Lower lobe of right lung (tissue), 2 donors: ENCODE measurements around the gene PMEL. TPM values are rescaled to one million over a fixed set of nuclear protein-coding genes. Genes with fewer than 3 reads are reported as not detected.

ENCODE experiments used
- ATAC-seq, 2 donors: fragments of 200-7000 bp; cut with Tn5 transposase; one replicate each; pipeline ENCODE4 v1.9.1; 2020 to 2022; ENCODE audit warnings: mild to moderate bottlenecking in 2 of 2, moderate library complexity in 2 of 2
- DNase-seq: peaks from one replicate; pipeline ENCODE4 v3.0.0-alpha.2; 2020
- H3K27ac ChIP-seq: fragments of 200-600 bp; one replicate; pipeline ENCODE4 v1.8.0; 2022
- H3K27me3 ChIP-seq: fragments of 200-600 bp; one replicate; pipeline ENCODE4 v1.8.0; 2022; ENCODE audit warnings: low read depth
- H3K36me3 ChIP-seq: fragments of 200-600 bp; one replicate; pipeline ENCODE4 v1.8.0; 2022; ENCODE audit warnings: mild to moderate bottlenecking
- H3K4me1 ChIP-seq: fragments of 200-600 bp; one replicate; pipeline ENCODE4 v1.8.0; 2022
- H3K4me3 ChIP-seq: fragments of 200-600 bp; one replicate; pipeline ENCODE4 v1.8.0; 2022; ENCODE audit warnings: mild to moderate bottlenecking
- H3K9me3 ChIP-seq: fragments of 200-600 bp; one replicate; pipeline ENCODE4 v1.8.0; 2022
- intact Hi-C: fragments of 100-400 bp; cut with DNase I; formaldehyde crosslinking; loops from one replicate; pipeline ENCODE4 v1.11.0; 2022
- total RNA-seq: library from RNA; stranded (reverse); fragmentation: NEBNext Ultra II Directional; extraction: Animal tissue kit (Norgen Biotek cat#: 25700); gene quantifications from one replicate; pipeline ENCODE4 v1.2.1, GENCODE V29; 2021
- TF ChIP-seq, protein P1 (sequence below): fragments of 200-600 bp; IDR thresholded peaks from one replicate; pipeline ENCODE4 v1.8.0; 2022; ENCODE audit warnings: antibody characterized with exemption, mild to moderate bottlenecking
- donor health status: DM: no; HTN: yes; CAD: no; lungs with severe emphysema.

The PMEL gene
- total RNA-seq, 1 donor from 2014 or later: 1.2 TPM

- ATAC-seq (peak in 1 of 2 donors; percentile 39), DNase-seq (no peak)
- Histone ChIP-seq H3K4me1 (peaks cover 23% of the 10 kb centered on the region), H3K36me3 (peaks cover 22% of the 10 kb centered on the region), H3K27ac (no peak overlapping the region), H3K9me3 (no peaks in the 10 kb centered on the region), H3K27me3 (no peaks in the 10 kb centered on the region), H3K4me3 (no peak overlapping the region)
- TF ChIP-seq, protein P1, sequence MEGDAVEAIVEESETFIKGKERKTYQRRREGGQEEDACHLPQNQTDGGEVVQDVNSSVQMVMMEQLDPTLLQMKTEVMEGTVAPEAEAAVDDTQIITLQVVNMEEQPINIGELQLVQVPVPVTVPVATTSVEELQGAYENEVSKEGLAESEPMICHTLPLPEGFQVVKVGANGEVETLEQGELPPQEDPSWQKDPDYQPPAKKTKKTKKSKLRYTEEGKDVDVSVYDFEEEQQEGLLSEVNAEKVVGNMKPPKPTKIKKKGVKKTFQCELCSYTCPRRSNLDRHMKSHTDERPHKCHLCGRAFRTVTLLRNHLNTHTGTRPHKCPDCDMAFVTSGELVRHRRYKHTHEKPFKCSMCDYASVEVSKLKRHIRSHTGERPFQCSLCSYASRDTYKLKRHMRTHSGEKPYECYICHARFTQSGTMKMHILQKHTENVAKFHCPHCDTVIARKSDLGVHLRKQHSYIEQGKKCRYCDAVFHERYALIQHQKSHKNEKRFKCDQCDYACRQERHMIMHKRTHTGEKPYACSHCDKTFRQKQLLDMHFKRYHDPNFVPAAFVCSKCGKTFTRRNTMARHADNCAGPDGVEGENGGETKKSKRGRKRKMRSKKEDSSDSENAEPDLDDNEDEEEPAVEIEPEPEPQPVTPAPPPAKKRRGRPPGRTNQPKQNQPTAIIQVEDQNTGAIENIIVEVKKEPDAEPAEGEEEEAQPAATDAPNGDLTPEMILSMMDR: no peak
- intact Hi-C loops: no loop called here
These were observed 50.4 kb downstream of the PMEL start for GRCh38 chr12:55915482-55915859.

DNA sequence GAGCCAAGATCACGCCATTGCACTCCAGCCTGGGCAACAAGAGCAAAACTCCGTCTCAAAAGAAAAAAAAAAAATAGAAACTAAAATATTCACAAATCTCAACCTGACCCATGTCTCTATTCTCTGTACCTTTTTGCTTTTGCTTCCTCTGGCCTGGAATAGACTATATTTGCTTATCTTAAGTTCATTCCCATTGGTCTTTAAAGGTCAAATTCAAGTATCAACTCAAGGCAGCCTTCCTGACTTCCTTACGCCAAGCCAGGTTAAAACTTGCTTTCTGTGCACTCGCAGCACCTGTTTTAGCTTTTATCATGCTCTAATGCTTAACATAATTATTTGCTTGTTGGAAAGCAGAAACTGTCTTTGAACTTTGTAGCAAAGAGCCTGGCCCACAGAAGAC is 52.9 kb downstream of the PMEL start:
- no peak for DNase-seq
- H3K4me1 ChIP-seq: peaks cover 36% of the 10 kb centered on the region
- intact Hi-C loops: no loop called here
- TF ChIP-seq, protein P1: no peak
- no peak overlapping the region for H3K4me3 ChIP-seq
- H3K27ac ChIP-seq: no peak overlapping the region
- peaks cover 22% of the 10 kb centered on the region for H3K36me3 ChIP-seq
- H3K9me3 ChIP-seq: no peaks in the 10 kb centered on the region
- H3K27me3 ChIP-seq: no peaks in the 10 kb centered on the region
- peak in 1 of 2 donors; percentile 44 for ATAC-seq

GRCh38 chr12:55909513-55909884 is 56.3 kb downstream of the PMEL start:
- DNase-seq: no peak
- H3K27me3 ChIP-seq: no peaks in the 10 kb centered on the region
- H3K36me3 ChIP-seq: peaks cover 15% of the 10 kb centered on the region
- no peaks in the 10 kb centered on the region for H3K9me3 ChIP-seq
- ATAC-seq: no peak
- intact Hi-C loops: no loop called here
- no peak overlapping the region for H3K27ac ChIP-seq
- TF ChIP-seq, protein P1: no peak
- H3K4me1 ChIP-seq: peaks cover 21% of the 10 kb centered on the region
- no peak overlapping the region for H3K4me3 ChIP-seq

- peak in 1 of 2 donors; percentile 36 for ATAC-seq
- no peak for DNase-seq
- TF ChIP-seq, protein P1: no peak
- intact Hi-C loops: no loop called here
- no peaks in the 10 kb centered on the region for H3K27me3 ChIP-seq
- peaks cover 18% of the 10 kb centered on the region for H3K4me1 ChIP-seq
- peaks cover 9% of the 10 kb centered on the region for H3K36me3 ChIP-seq
- peak overlapping the region; percentile 46 for H3K27ac ChIP-seq
- H3K4me3 ChIP-seq: no peak overlapping the region
- H3K9me3 ChIP-seq: no peaks in the 10 kb centered on the region
These were observed 56.9 kb downstream of the PMEL start for GRCh38 chr12:55908726-55909512.

DNA sequence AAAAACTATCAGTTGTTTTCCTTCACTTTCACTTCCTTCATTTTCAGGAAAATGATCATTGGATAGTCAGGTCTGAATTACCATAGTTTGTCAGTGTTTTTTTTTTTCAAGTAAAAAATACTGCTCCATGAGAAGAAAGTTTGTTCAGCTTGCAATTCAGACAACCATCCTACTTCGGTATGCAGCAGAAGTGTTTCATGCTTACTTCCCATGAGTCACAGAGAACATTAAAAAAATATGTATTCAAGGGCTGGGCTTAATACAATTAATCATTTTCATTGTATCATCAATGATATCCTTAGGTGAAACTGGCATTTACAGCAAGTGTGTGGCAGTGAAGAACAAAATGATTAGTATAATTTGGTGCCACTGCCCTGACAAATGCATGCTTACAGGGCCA is 59.8 kb downstream of the PMEL start:
- Histone ChIP-seq H3K4me1 (peaks cover 13% of the 10 kb centered on the region), H3K9me3 (no peaks in the 10 kb centered on the region), H3K27me3 (no peaks in the 10 kb centered on the region), H3K4me3 (no peak overlapping the region), H3K27ac (no peak overlapping the region), H3K36me3 (peaks cover 26% of the 10 kb centered on the region)
- intact Hi-C loops: no loop called here
- ATAC-seq (no peak), DNase-seq (no peak)
- TF ChIP-seq, protein P1: no peak

Other genes starting within 250 kb of the PMEL start
- 134 TPM for gene BLOC1S1, start 250.0 kb downstream of the PMEL start, total RNA-seq
- gene RDH5, start 245.6 kb downstream of the PMEL start, total RNA-seq: 11.1 TPM
- 1,142 TPM for gene CD63, start 237.0 kb downstream of the PMEL start, total RNA-seq
- 3.8 TPM for gene GDF11, start 222.9 kb downstream of the PMEL start, total RNA-seq
- gene SARNP, start 148.3 kb downstream of the PMEL start, total RNA-seq: 40.1 TPM
- 49.6 TPM for gene ORMDL2, start 148.0 kb downstream of the PMEL start, total RNA-seq
- gene DNAJC14, start 136.5 kb downstream of the PMEL start, total RNA-seq: 35.7 TPM
- 35.2 TPM for gene MMP19, start 123.1 kb downstream of the PMEL start, total RNA-seq
- 28.9 TPM for gene PYM1, start 38.1 kb downstream of the PMEL start, total RNA-seq
- gene DGKA, start 34.9 kb downstream of the PMEL start, total RNA-seq: 35.3 TPM
- gene CDK2, start 788 bp upstream of the PMEL start, total RNA-seq: 22.2 TPM
- gene RAB5B, start 8.0 kb upstream of the PMEL start, total RNA-seq: 138 TPM
- 23.3 TPM for gene SUOX, start 31.2 kb upstream of the PMEL start, total RNA-seq
- gene IKZF4, start 55.0 kb upstream of the PMEL start, total RNA-seq: 13.1 TPM
- gene RPS26, start 75.9 kb upstream of the PMEL start, total RNA-seq: 77.2 TPM
- gene ERBB3, start 114.1 kb upstream of the PMEL start, total RNA-seq: 80.5 TPM
- 69.4 TPM for gene PA2G4, start 138.5 kb upstream of the PMEL start, total RNA-seq
- gene RPL41, start 150.6 kb upstream of the PMEL start, total RNA-seq: 2,837 TPM
- gene ZC3H10, start 152.2 kb upstream of the PMEL start, total RNA-seq: 12.5 TPM
- gene ESYT1, start 162.2 kb upstream of the PMEL start, total RNA-seq: 114 TPM
- 21.4 TPM for gene MYL6B, start 186.5 kb upstream of the PMEL start, total RNA-seq
- 1,292 TPM for gene MYL6, start 192.3 kb upstream of the PMEL start, total RNA-seq
- gene SMARCC2, start 223.4 kb upstream of the PMEL start, total RNA-seq: 115 TPM